Measurements from ENCODE around the gene UNC5CL.

The UNC5CL gene
- total RNA-seq, result 7.5 reads per million, percentile 26 among the genes with 10 or more reads in this experiment

DNA sequence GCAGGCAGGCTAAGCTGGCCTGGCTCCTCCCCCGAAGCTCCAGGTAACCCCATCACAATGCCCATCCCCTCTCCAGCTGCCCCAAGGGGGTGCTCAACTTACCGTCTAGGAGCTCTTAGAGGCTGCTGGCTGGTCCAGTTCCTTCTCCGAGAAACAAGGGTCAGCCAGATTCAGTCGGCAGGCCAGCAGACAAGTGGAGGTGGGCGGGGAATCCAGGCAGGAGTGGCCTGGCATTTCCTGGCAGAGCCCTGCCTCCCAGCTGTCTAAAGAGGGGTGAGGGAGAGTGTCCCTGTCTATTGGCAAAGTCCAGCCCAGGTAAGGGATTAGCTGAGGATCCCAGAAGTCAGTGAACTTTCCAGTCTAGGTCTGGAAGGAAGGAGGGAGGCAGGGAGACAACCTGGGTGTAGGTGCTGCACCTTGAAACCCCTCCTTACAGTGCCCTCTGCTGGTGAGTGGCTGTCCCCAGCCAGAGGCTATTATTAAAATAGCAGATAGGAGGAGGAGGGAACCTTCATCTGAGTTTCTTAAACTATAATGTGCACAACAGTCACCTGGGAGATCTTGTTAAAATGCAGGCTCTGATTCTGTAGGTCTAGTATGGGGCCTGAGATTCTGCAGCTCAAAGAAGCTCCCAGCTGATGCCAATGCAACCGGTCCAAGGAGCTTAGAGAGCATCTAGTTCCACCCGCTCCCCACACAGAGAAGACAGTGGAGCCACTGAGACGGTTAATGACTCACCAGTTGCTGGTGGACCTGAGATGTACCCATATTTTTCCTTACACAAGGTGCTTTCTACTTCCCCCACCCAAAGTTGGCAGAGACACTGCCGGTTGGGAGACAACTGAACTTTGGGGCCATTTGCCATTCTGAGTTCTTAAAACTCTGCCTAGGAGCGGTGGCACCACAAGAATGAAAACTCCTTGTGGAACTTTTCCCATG lies at the start of gene UNC5CL:
UNC5CL (minus strand) TSS at position 162 of the 939 bp plus-strand sequence. CDS start 4,147 bp downstream, outside the sequence.
- DNase-seq, result peak; percentile 36

- DNase-seq, result no peak
These were observed 49.4 kb upstream of the UNC5CL start for GRCh38 chr6:41088451-41088850.

- DNase-seq, result no peak
These were observed 46.2 kb upstream of the UNC5CL start for GRCh38 chr6:41085182-41085581.

GRCh38 chr6:41083072-41083471 lies 44.1 kb upstream of the UNC5CL start:
- no peak for DNase-seq

DNA sequence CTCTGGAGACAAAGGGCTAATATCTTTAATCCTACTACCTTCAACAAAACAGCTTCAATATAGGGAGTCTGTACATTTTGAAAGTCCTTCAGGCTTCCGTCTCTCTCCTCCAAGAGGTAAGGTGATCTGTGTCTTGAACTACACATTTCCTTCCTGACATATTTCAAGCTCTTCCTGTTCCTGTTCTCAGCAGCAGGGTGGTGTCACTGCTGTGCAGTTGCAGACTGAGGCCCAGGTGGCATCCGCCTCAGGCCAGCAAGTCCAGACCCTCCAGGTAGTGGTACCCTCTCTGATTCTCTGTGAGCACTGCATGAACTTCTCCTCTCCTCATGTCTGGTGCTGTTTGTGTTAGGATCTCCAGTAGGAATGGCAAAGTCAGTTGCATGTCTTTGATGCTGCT lies 41.6 kb upstream of the UNC5CL start:
- DNase-seq, result no peak

- DNase-seq, result no peak
These were observed 40.1 kb upstream of the UNC5CL start for GRCh38 chr6:41079080-41079479.

- no peak for DNase-seq
These were observed 39.1 kb upstream of the UNC5CL start for GRCh38 chr6:41078101-41078500.

- no peak for DNase-seq
These were observed 38.5 kb upstream of the UNC5CL start for GRCh38 chr6:41077536-41077935.

GRCh38 chr6:41075651-41076626 lies 36.9 kb upstream of the UNC5CL start:
- no peak for DNase-seq

- DNase-seq, result no peak
These were observed 35.8 kb upstream of the UNC5CL start for GRCh38 chr6:41074692-41075436.

GRCh38 chr6:41073968-41074691 lies 35.1 kb upstream of the UNC5CL start:
- no peak for DNase-seq

DNA sequence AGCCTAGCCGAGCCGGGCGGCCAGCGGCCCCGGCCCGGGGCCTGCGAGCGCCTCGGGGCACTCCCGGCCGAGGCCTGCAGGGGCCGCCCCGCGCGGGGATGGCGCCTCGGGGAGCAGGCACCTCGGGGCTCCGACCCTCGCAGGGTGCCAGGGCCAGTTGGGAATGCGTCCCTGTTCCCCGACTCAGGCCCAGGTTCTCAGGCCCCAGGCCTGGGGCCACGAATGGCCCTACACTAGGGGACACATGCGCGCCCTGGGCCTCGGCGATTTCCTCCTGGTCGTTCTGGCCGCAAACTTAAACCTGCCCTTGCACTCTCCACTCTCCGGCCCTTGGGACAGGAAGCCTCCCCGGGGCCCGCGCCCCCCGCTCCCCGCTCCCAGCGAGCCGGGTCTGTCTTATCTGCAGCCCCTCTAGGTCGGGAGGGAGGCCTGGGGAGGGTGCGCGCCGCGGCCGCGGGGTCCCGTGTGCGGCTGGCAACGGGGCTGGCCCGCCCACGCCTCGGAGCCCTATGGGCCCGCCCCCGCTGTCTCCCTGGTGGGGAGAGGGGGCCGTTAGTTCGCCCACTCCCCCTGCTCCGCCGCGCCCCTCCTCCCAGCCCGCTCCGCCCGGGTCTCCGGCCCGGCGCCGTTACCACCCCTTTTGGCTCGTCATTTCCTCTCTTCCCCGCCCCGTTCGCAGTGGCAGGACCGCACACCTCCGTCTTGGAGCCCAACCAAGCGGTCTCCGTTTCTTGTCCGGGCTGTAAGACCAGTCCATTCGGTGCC lies 34.4 kb upstream of the UNC5CL start:
- DNase-seq, result peak; percentile 73

GRCh38 chr6:41072836-41073202 lies 33.8 kb upstream of the UNC5CL start, which contains the start of gene NFYA:
Gene NFYA (plus strand): TSS chr6:41072974. CDS start chr6:41079090, 6,116 bp downstream.
- peak; percentile 100 for DNase-seq

DNA sequence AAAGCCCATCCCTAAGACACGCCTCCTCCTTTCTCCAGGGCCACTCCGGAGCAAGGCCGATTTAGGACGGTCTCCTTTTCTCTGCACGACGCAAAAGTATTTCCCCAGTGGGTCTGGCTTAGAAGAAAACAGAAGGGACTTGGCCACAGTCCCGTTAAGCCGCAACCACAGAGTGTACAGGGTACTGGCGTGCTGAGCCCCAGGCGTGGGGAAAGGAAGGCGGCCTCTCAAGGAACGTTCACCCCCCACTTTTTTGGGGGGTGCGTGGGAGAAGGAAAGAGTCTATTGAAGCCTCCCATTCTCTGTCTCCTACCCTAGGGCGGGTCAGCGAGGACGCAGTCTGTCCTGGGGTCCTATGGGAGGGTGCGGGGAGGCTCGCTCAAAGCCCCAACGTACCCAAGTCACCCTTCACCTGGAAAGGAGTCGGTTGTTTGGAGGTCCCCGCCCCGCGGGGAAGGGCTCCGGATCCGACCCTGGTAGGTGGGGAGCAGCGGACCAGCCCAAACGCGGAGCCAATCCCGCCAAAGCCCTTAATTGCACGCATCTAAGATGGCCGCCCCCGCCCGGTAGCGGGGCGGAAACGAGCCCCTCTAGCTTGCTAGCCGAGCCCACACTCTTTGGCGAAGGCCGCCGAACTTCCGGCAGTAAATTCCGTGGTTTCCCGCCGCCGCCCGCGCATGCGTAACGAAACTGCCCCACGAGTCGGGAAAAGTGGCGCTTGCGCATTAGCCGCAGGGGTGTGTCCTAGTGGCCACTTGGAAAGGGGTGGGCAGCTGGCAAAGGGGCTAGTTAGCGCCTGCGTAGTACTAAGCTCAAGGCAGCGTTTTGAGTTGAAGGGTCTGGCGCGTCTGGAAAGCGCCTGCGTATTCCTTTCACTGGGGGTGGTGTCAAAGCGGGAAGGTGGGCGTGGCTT lies 33.2 kb upstream of the UNC5CL start, which contains the start of gene OARD1:
OARD1 (minus strand) TSS at position 434 of the 913 bp plus-strand sequence. CDS start 722 bp downstream, outside the sequence.
- peak; percentile 99 for DNase-seq

DNA sequence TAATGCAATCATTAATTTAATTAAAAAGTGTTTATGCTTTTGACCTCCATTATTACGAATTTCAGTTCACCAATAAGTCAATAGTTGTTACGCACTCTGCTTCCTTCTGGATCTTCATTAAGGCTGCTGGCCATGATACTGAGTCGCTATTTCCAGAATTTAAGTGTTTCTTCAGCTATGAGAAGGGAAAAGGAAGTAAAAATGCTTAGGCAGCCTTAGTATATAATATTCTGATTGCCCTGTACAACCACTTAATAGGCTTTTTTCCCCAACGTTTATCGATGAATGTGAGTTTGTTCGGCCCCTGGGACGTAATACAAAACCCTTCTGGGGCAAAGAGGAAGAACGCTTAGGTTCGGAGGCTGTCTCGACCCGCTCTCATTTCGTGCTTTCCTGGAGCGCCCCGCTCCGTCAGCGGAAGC lies 32.5 kb upstream of the UNC5CL start:
- peak; percentile 66 for DNase-seq

DNA sequence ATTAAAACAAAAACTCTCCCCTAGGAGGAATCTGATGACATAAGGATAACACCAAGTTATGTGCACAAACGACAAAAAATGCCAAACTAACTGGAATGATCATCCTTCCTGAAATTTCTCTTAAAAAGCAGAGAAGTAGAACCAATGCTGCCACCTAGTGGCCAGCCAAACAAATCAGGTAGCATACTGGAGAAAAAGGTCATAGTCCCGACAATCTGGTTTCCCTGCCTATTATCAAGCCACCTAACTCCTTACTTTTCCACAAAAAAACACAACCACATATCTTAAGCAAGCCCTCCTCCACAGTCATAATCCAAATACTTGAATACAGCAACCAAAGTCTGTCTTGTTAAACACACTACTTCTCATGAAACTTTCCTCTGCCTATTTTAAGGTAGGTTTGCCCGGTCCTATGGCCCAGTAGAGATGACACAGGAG lies 27.9 kb upstream of the UNC5CL start:
- peak; percentile 64 for DNase-seq

DNA sequence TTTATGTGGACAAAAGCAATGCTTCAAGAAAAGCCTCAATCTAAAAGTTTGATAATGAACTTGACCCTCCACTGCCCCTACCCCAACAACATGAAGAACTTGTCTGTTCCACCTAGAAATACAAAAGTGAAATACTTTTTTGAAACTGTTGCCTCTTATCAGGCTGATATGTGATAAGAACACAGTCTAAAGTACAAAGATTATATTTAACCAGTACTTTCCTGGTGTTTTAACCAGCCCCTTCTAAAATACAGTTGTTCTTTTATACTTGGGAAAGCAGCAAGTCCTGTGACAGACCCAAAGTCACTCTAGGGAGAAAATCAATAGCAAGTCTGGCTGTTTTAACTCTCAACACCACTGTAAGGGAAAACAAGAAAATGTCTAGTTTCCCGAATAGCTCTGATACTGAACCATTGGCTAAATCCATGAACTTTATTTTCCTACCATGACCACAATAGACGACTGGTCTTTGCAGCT lies 26.6 kb upstream of the UNC5CL start:
- DNase-seq, result no peak

DNA sequence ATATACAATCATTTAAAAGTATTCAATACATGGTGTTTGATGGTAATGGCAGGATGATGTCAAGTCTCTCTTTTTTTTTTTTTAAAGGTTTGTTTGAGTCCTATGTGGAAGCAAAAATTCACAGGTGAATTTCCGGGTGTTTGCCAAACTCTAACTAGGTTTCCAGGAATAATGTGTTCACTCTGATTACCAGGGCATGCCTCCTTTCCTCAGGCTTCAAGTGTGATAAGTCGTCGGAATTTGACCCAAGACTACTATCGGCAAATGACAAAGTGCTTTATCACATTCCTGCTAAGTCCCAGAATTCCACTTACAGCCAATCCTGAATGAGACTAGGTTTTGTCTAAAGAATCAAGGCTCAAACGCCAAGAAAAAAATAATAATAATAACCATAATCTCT lies 25.8 kb upstream of the UNC5CL start:
- DNase-seq, result no peak

GRCh38 chr6:41063884-41064285 lies 24.9 kb upstream of the UNC5CL start:
- no peak for DNase-seq
